IMR-90 (cell line): ENCODE measurements around the gene KRTAP12-2. TPM values are rescaled to one million over a fixed set of nuclear protein-coding genes. Genes with fewer than 3 reads are reported as not detected.
"Not testable (repeated sequence)": the region's sequence is repeated elsewhere in the genome, so short reads cannot be mapped to it uniquely, and the experiment has no call there.

Source experiments
- ATAC-seq: fragments of 200-7000 bp; cut with Tn5 transposase; 2 replicates; pipeline ENCODE4 v1.9.1; 2020; ENCODE audit warnings: low read depth, mild to moderate bottlenecking, moderate library complexity
- BruUV-seq: library from RNA; stranded (reverse); fragments of 400-500 nt; replicated peaks from 2 replicates; lab custom pipeline; 2021; lab: Mats Ljungman, UMichigan
- CTCF ChIA-PET: fragments of 300-600 bp; formaldehyde crosslinking; extraction: SDS; loops from one replicate; lab custom pipeline; 2021; ENCODE audit warnings: antibody characterized with exemption; lab: Yijun Ruan, JAX
- POLR2A ChIA-PET: fragments of 300-600 bp; sonication (Branson Sonifier 250); formaldehyde crosslinking; loops from one replicate; lab custom pipeline; 2022; ENCODE audit warnings: antibody characterized with exemption; ENCODE audit not compliant: unreplicated experiment; lab: Charles Lee
- DNase-seq: peaks from one replicate; pipeline ENCODE4 v3.0.0; 2013
- H2AFZ ChIP-seq: replicated peaks from 2 replicates; pipeline ENCODE3; 2013; ENCODE audit warnings: low read length, mild to moderate bottlenecking; ENCODE audit not compliant: poor library complexity
- H2AK5ac ChIP-seq: 2 replicates; pipeline ENCODE4 v1.6.1; 2013; ENCODE audit warnings: low read depth, low read length, inconsistent platforms
- H2AK9ac ChIP-seq: replicated peaks from 2 replicates; pipeline ENCODE3; 2013; ENCODE audit warnings: mild to moderate bottlenecking, low read depth, low read length, moderate library complexity; ENCODE audit not compliant: poor library complexity
- H2BK120ac ChIP-seq: 2 replicates; pipeline ENCODE4 v1.6.1; 2013; ENCODE audit warnings: low read depth, low read length, inconsistent platforms
- H2BK15ac ChIP-seq: 3 replicates; pipeline ENCODE4 v1.6.1; 2013; ENCODE audit warnings: low read depth, low read length, inconsistent platforms
- H2BK20ac ChIP-seq: 2 replicates; pipeline ENCODE4 v1.6.1; 2013; ENCODE audit warnings: low read depth, mild to moderate bottlenecking, inconsistent platforms, low read length, moderate library complexity
- H2BK5ac ChIP-seq: 2 replicates; pipeline ENCODE4 v1.6.1; 2013; ENCODE audit warnings: mild to moderate bottlenecking, low read depth, low read length, inconsistent platforms; ENCODE audit not compliant: poor library complexity, severe bottlenecking
- H3K14ac ChIP-seq: replicated peaks from 2 replicates; pipeline ENCODE4 v1.6.1; 2013; ENCODE audit warnings: low read depth, low read length, inconsistent platforms
- H3K18ac ChIP-seq: 2 replicates; pipeline ENCODE4 v1.6.1; 2013; ENCODE audit warnings: low read depth, low read length, control low read depth
- H3K23ac ChIP-seq: 2 replicates; pipeline ENCODE4 v1.6.1; 2013; ENCODE audit warnings: low read depth, low read length, inconsistent platforms
- H3K27ac ChIP-seq: 2 replicates; pipeline ENCODE4 v1.5.1; 2013; ENCODE audit warnings: mild to moderate bottlenecking, control low read depth, low read length; ENCODE audit not compliant: insufficient read depth
- H3K27me3 ChIP-seq: 2 replicates; pipeline ENCODE4 v1.6.1; 2013; ENCODE audit warnings: low read length; ENCODE audit not compliant: control insufficient read depth, insufficient read depth
- H3K36me3 ChIP-seq: 2 replicates; pipeline ENCODE4 v1.6.1; 2013; ENCODE audit warnings: low read length, mixed read lengths; ENCODE audit not compliant: control insufficient read depth, insufficient read depth
- H3K4ac ChIP-seq: 2 replicates; pipeline ENCODE4 v1.6.1; 2013; ENCODE audit warnings: low read depth, low read length, inconsistent platforms
- H3K4me1 ChIP-seq: 2 replicates; pipeline ENCODE4 v1.6.1; 2013; ENCODE audit warnings: low read length, mixed read lengths; ENCODE audit not compliant: control insufficient read depth, insufficient read depth
- H3K4me2 ChIP-seq: 2 replicates; pipeline ENCODE4 v1.6.1; 2013; ENCODE audit warnings: low read depth, mild to moderate bottlenecking, control low read depth, low read length, moderate library complexity
- H3K4me3 ChIP-seq: 2 replicates; pipeline ENCODE4 v1.5.1; 2013; ENCODE audit warnings: low read depth, mild to moderate bottlenecking, control low read depth, low read length, moderate library complexity; ENCODE audit not compliant: insufficient read depth
- H3K56ac ChIP-seq: 2 replicates; pipeline ENCODE4 v1.6.1; 2013; ENCODE audit warnings: low read length, inconsistent platforms; ENCODE audit not compliant: insufficient read depth; ENCODE audit errors: extremely low read depth
- H3K79me1 ChIP-seq, 2 experiments: 2 replicates each; pipeline ENCODE4 v1.6.1; 2013; ENCODE audit warnings: low read length in 2 of 2, inconsistent platforms in 1 of 2, low read depth in 1 of 2
- H3K9ac ChIP-seq: 2 replicates; pipeline ENCODE4 v1.6.1; 2013; ENCODE audit warnings: low read depth, low read length, control low read depth
- H3K9me1 ChIP-seq: 2 replicates; pipeline ENCODE4 v1.6.1; 2013; ENCODE audit warnings: low read length, inconsistent platforms; ENCODE audit not compliant: insufficient read depth
- H3K9me3 ChIP-seq: 2 replicates; pipeline ENCODE4 v1.6.1; 2013; ENCODE audit warnings: low read length; ENCODE audit not compliant: control insufficient read depth, insufficient read depth
- H4K20me1 ChIP-seq: 2 replicates; pipeline ENCODE4 v1.6.1; 2013; ENCODE audit warnings: low read length, inconsistent platforms; ENCODE audit not compliant: insufficient read depth
- H4K5ac ChIP-seq: 2 replicates; pipeline ENCODE4 v1.6.1; 2013; ENCODE audit warnings: mild to moderate bottlenecking, low read depth, low read length, control low read depth
- H4K8ac ChIP-seq, 2 experiments: 2 replicates each; pipeline ENCODE4 v1.6.1; 2013; ENCODE audit warnings: low read depth in 2 of 2, low read length in 2 of 2, control low read depth in 1 of 2, inconsistent platforms in 1 of 2
- H4K91ac ChIP-seq: 2 replicates; pipeline ENCODE4 v1.6.1; 2013; ENCODE audit warnings: low read depth, low read length, inconsistent platforms; ENCODE audit not compliant: insufficient read depth
- CTCF ChIP-seq: conservative IDR thresholded peaks from 2 replicates; pipeline ENCODE4 v1.5.1; 2012; ENCODE audit warnings: mild to moderate bottlenecking, low read depth, low read length, improper control_type of control experiment
- MXI1 ChIP-seq: IDR thresholded peaks from 2 replicates; pipeline ENCODE4 v1.6.1; 2012; ENCODE audit warnings: low read depth, mild to moderate bottlenecking, low read length, moderate library complexity, borderline replicate concordance
- NFE2L2 ChIP-seq: fragments of 150-350 bp; IDR thresholded peaks from 2 replicates; pipeline ENCODE4 v1.6.1; 2016; ENCODE audit warnings: low read depth, mild to moderate bottlenecking, low read length
- POLR2A ChIP-seq: IDR thresholded peaks from 2 replicates; pipeline ENCODE4 v1.6.1; 2012; ENCODE audit warnings: mild to moderate bottlenecking, low read depth, low read length
- RFX5 ChIP-seq: IDR thresholded peaks from 2 replicates; pipeline ENCODE4 v1.8.0; 2012; ENCODE audit warnings: low read depth, mild to moderate bottlenecking, low read length, moderate library complexity
- WGBS, 2 experiments: methylation state at CpG; one replicate each; pipeline versions ENCODE4 v1.1.5 to v1.1.7; 2013; ENCODE audit warnings: missing lambda C conversion rate in 2 of 2; ENCODE audit not compliant: insufficient read length in 1 of 2; ENCODE audit errors: extremely low coverage in 2 of 2; 5-methylcytosine and 5-hydroxymethylcytosine counted together
- dilution Hi-C: fragments of 300-500 bp; cut with HindIII; formaldehyde crosslinking; loops from one replicate; pipeline ENCODE4 v1.14.3; 2018; ENCODE audit warnings: low sequenced_read_pairs; ENCODE audit not compliant: unreplicated experiment
- in situ Hi-C: fragments of 300-500 bp; cut with MboI; formaldehyde crosslinking; loops from 3 replicates; pipeline ENCODE4 v1.14.3; 2019; ENCODE audit warnings: low sequenced_read_pairs, inconsistent platforms, mixed read lengths
- intact Hi-C: fragments of 100-400 bp; cut with micrococcal nuclease; formaldehyde crosslinking; loops from 2 replicates; pipeline ENCODE4 v1.10.0; 2022
- polyA plus RNA-seq, 3 experiments: library from polyadenylated mRNA; depleted of rRNA; stranded (reverse); fragments of >200 nt; gene quantifications; 2 replicates each; pipeline ENCODE4 v1.2.3, GENCODE V29; 2012; ENCODE audit warnings: low replicate concordance in 1 of 3
- total RNA-seq: library from RNA; depleted of rRNA; stranded (reverse); fragments of >200 nt; gene quantifications from 2 replicates; pipeline ENCODE4 v1.2.3, GENCODE V29; 2012

Gene KRTAP12-2
- total and polyA plus RNA-seq, 2 of the 4 experiments (the other 2 are of a cell fraction): not detected

- Histone ChIP-seq H3K27ac (no peak overlapping the region), H3K4me1 (no peaks in the 10 kb centered on the region), H4K20me1 (no peaks in the 10 kb centered on the region), H2AFZ (no peak overlapping the region), H3K23ac (no peak overlapping the region), H4K5ac (no peak overlapping the region), H3K56ac (no peak overlapping the region), H2BK5ac (no peak overlapping the region), H2BK15ac (no peak overlapping the region), H4K91ac (no peak overlapping the region), H3K4ac (no peak overlapping the region), H2AK9ac (no peak overlapping the region), H3K9me1 (no peaks in the 10 kb centered on the region), H3K27me3 (no peaks in the 10 kb centered on the region; the same call in 1 of the 2 replicates), H3K18ac (no peak overlapping the region), H2BK20ac (no peak overlapping the region), H3K4me2 (no peak overlapping the region), H3K79me1 (no peaks in the 10 kb centered on the region), H3K14ac (no peak overlapping the region), H3K9ac (no peak overlapping the region), H2AK5ac (no peak overlapping the region), H2BK120ac (no peak overlapping the region), H3K9me3 (peaks cover 6% of the 10 kb centered on the region), H4K8ac (no peak overlapping the region), H3K36me3 (no peaks in the 10 kb centered on the region), H3K4me3 (no peak overlapping the region)
- DNase-seq (no peak), ATAC-seq (no peak)
- intact Hi-C loops (no loop called here), dilution Hi-C loops (no loop called here), in situ Hi-C loops (no loop called here)
- CTCF ChIA-PET: no interaction called here
- no peak for TF ChIP-seq MXI1
- TF ChIP-seq NFE2L2: no peak
- TF ChIP-seq POLR2A: no peak
- TF ChIP-seq CTCF: no peak
- no peak for TF ChIP-seq RFX5
- no TSS peak for BruUV-seq
- POLR2A ChIA-PET: no interaction called here
- 12% methylated on average over 6 of the region's 8 CpGs; no CpG with 5 or more reads in 1 of the 2 experiments for WGBS, 2 experiments
Observed at GRCh38 chr21:44647222-44647552, 19.5 kb downstream of the KRTAP12-2 start.

DNA sequence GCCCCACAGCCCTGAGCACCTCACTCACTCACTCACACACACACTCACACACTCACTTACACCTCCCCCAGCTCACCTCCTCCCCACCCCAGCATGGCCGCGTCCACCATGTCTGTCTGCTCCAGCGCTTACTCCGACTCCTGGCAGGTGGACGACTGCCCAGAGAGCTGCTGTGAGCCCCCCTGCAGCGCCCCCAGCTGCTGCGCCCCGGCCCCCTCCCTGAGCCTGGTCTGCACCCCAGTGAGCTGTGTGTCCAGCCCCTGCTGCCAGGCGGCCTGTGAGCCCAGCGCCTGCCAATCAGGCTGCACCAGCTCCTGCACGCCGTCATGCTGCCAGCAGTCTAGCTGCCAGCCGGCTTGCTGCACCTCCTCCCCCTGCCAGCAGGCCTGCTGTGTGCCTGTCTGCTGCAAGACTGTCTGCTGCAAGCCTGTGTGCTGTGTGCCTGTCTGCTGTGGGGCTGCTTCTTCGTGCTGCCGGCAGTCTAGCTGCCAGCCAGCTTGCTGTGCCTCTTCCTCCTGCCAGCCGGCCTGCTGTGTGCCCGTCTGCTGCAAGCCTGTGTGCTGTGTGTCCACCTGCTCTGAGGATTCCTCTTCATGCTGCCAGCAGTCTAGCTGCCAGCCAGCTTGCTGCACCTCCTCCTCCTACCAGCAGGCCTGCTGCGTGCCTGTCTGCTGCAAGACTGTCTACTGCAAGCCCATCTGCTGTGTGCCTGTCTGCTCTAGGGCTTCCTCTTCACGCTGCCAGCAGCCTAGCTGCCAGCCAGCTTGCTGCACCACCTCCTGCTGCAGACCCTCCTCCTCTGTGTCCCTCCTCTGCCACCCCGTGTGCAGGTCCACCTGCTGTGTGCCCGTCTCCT, 20.1 kb downstream of the KRTAP12-2 start, which contains the start of gene KRTAP10-11:
Gene KRTAP10-11, plus strand, starts transcription at position 49 of the 856 bp plus-strand sequence. Its CDS starts 45 bp downstream, at position 94.
- H2AK5ac ChIP-seq, H2AK9ac ChIP-seq, H2BK120ac ChIP-seq, BruUV-seq, H3K27me3 ChIP-seq, ATAC-seq, H2AFZ ChIP-seq, intact Hi-C loops, H3K9ac ChIP-seq, H3K18ac ChIP-seq, H2BK15ac ChIP-seq, H3K4me1 ChIP-seq, dilution Hi-C loops, H3K56ac ChIP-seq, H3K23ac ChIP-seq, H4K5ac ChIP-seq, DNase-seq, H2BK20ac ChIP-seq, H3K36me3 ChIP-seq, H3K9me1 ChIP-seq, H2BK5ac ChIP-seq, CTCF ChIA-PET, POLR2A ChIA-PET, H4K91ac ChIP-seq, H3K79me1 ChIP-seq, H3K4ac ChIP-seq, H3K27ac ChIP-seq, H4K8ac ChIP-seq, H3K9me3 ChIP-seq, H3K4me2 ChIP-seq, in situ Hi-C loops, H4K20me1 ChIP-seq, H3K14ac ChIP-seq, H3K4me3 ChIP-seq: not testable (repeated sequence)
- WGBS, 2 experiments: 47% methylated on average over 12 of the region's 21 CpGs; no CpG with 5 or more reads in 1 of the 2 experiments
